ENCODE measurements around the gene FRS2. TPM values are rescaled to one million over a fixed set of nuclear protein-coding genes. Genes with fewer than 3 reads are reported as not detected.

The FRS2 gene
- total RNA-seq, 2 donors from 2014 or later, result 11.0 to 12.8 TPM

- H3K27ac Mint-ChIP-seq, result no peak overlapping the region
- H3K36me3 Mint-ChIP-seq (ENCODE audit: low read depth), result peaks cover 13% of the 10 kb centered on the region
- no peaks in the 10 kb centered on the region for H3K27me3 Mint-ChIP-seq
- H3K9me3 Mint-ChIP-seq, result no peaks in the 10 kb centered on the region
- H3K4me1 Mint-ChIP-seq, result peaks cover 38% of the 10 kb centered on the region
- ATAC-seq (replicated peaks), result no peak
- H3K4me3 Mint-ChIP-seq, result no peak overlapping the region
Observed at GRCh38 chr12:69475237-69475975, 5.2 kb downstream of the FRS2 start.

- no peak overlapping the region for H3K27ac Mint-ChIP-seq
- H3K4me1 Mint-ChIP-seq, result peaks cover 34% of the 10 kb centered on the region
- no peaks in the 10 kb centered on the region for H3K27me3 Mint-ChIP-seq
- H3K36me3 Mint-ChIP-seq (ENCODE audit: low read depth), result peaks cover 13% of the 10 kb centered on the region
- no peaks in the 10 kb centered on the region for H3K9me3 Mint-ChIP-seq
- H3K4me3 Mint-ChIP-seq, result no peak overlapping the region
- no peak for ATAC-seq (replicated peaks)
Observed at GRCh38 chr12:69476276-69477017, 6.3 kb downstream of the FRS2 start.

GRCh38 chr12:69479675-69480074 lies 9.5 kb downstream of the FRS2 start:
- H3K4me3 Mint-ChIP-seq, result no peak overlapping the region

GRCh38 chr12:69480698-69481097 lies 10.5 kb downstream of the FRS2 start:
- Mint-ChIP-seq H3K4me3 (no peak overlapping the region), H3K9me3 (no peaks in the 10 kb centered on the region), H3K27ac (no peak overlapping the region), H3K36me3 (ENCODE audit: low read depth) (peaks cover 6% of the 10 kb centered on the region), H3K4me1 (peaks cover 21% of the 10 kb centered on the region), H3K27me3 (no peaks in the 10 kb centered on the region)
- ATAC-seq (replicated peaks), result no peak

More at GRCh38 chr12:69479675-69480074, 9.5 kb downstream of the FRS2 start:
- no peak for ATAC-seq (replicated peaks)
- H3K27ac Mint-ChIP-seq, result peak overlapping the region; percentile 60
- H3K27me3 Mint-ChIP-seq, result no peaks in the 10 kb centered on the region
- H3K9me3 Mint-ChIP-seq, result no peaks in the 10 kb centered on the region
- H3K36me3 Mint-ChIP-seq (ENCODE audit: low read depth), result peaks cover 6% of the 10 kb centered on the region
- peaks cover 20% of the 10 kb centered on the region for H3K4me1 Mint-ChIP-seq

GRCh38 chr12:69481133-69481532 lies 10.9 kb downstream of the FRS2 start:
- H3K4me1 Mint-ChIP-seq, result peaks cover 22% of the 10 kb centered on the region
- peaks cover 7% of the 10 kb centered on the region for H3K36me3 Mint-ChIP-seq (ENCODE audit: low read depth)
- H3K4me3 Mint-ChIP-seq, result no peak overlapping the region
- no peak overlapping the region for H3K27ac Mint-ChIP-seq
- H3K27me3 Mint-ChIP-seq, result no peaks in the 10 kb centered on the region
- ATAC-seq (replicated peaks), result no peak
- no peaks in the 10 kb centered on the region for H3K9me3 Mint-ChIP-seq

- no peak for ATAC-seq (replicated peaks)
- Mint-ChIP-seq H3K36me3 (ENCODE audit: low read depth) (peaks cover 31% of the 10 kb centered on the region), H3K4me3 (no peak overlapping the region), H3K9me3 (peaks cover 5% of the 10 kb centered on the region), H3K4me1 (peaks cover 28% of the 10 kb centered on the region), H3K27me3 (no peaks in the 10 kb centered on the region), H3K27ac (no peak overlapping the region)
Observed at GRCh38 chr12:69483700-69484099, 13.5 kb downstream of the FRS2 start.

GRCh38 chr12:69484428-69484827 lies 14.2 kb downstream of the FRS2 start:
- no peak overlapping the region for H3K27ac Mint-ChIP-seq
- no peaks in the 10 kb centered on the region for H3K27me3 Mint-ChIP-seq
- H3K36me3 Mint-ChIP-seq (ENCODE audit: low read depth), result peaks cover 34% of the 10 kb centered on the region
- no peak for ATAC-seq (replicated peaks)
- H3K4me1 Mint-ChIP-seq, result peaks cover 28% of the 10 kb centered on the region
- peaks cover 5% of the 10 kb centered on the region for H3K9me3 Mint-ChIP-seq
- H3K4me3 Mint-ChIP-seq, result no peak overlapping the region

- no peak overlapping the region for H3K4me3 Mint-ChIP-seq
- no peak for ATAC-seq (replicated peaks)
- H3K36me3 Mint-ChIP-seq (ENCODE audit: low read depth), result peaks cover 27% of the 10 kb centered on the region
- no peaks in the 10 kb centered on the region for H3K27me3 Mint-ChIP-seq
- H3K27ac Mint-ChIP-seq, result no peak overlapping the region
- H3K4me1 Mint-ChIP-seq, result peaks cover 10% of the 10 kb centered on the region
- H3K9me3 Mint-ChIP-seq, result peaks cover 5% of the 10 kb centered on the region
Observed at GRCh38 chr12:69490920-69491643, 20.9 kb downstream of the FRS2 start.

GRCh38 chr12:69492739-69493138 lies 22.6 kb downstream of the FRS2 start:
- H3K4me1 Mint-ChIP-seq, result peaks cover 16% of the 10 kb centered on the region
- ATAC-seq (replicated peaks), result no peak
- H3K36me3 Mint-ChIP-seq (ENCODE audit: low read depth), result peaks cover 11% of the 10 kb centered on the region
- no peaks in the 10 kb centered on the region for H3K9me3 Mint-ChIP-seq
- no peaks in the 10 kb centered on the region for H3K27me3 Mint-ChIP-seq
- H3K27ac Mint-ChIP-seq, result no peak overlapping the region
- H3K4me3 Mint-ChIP-seq, result no peak overlapping the region

GRCh38 chr12:69495071-69495470 lies 24.9 kb downstream of the FRS2 start:
- Mint-ChIP-seq H3K4me3 (no peak overlapping the region), H3K4me1 (peaks cover 25% of the 10 kb centered on the region), H3K27me3 (no peaks in the 10 kb centered on the region), H3K9me3 (no peaks in the 10 kb centered on the region), H3K36me3 (ENCODE audit: low read depth) (no peaks in the 10 kb centered on the region), H3K27ac (no peak overlapping the region)
- ATAC-seq (replicated peaks), result no peak

- peak; percentile 48 for ATAC-seq (replicated peaks)
- no peaks in the 10 kb centered on the region for H3K27me3 Mint-ChIP-seq
- H3K27ac Mint-ChIP-seq, result no peak overlapping the region
- H3K9me3 Mint-ChIP-seq, result no peaks in the 10 kb centered on the region
- H3K4me3 Mint-ChIP-seq, result no peak overlapping the region
- no peaks in the 10 kb centered on the region for H3K36me3 Mint-ChIP-seq (ENCODE audit: low read depth)
- H3K4me1 Mint-ChIP-seq, result peaks cover 25% of the 10 kb centered on the region
Observed at GRCh38 chr12:69497308-69498026, 27.3 kb downstream of the FRS2 start.

- Mint-ChIP-seq H3K9me3 (no peaks in the 10 kb centered on the region), H3K4me3 (no peak overlapping the region), H3K4me1 (peaks cover 25% of the 10 kb centered on the region), H3K27me3 (no peaks in the 10 kb centered on the region), H3K36me3 (ENCODE audit: low read depth) (no peaks in the 10 kb centered on the region), H3K27ac (no peak overlapping the region)
- no peak for ATAC-seq (replicated peaks)
Observed at GRCh38 chr12:69500631-69501030, 30.4 kb downstream of the FRS2 start.

GRCh38 chr12:69501154-69501895 lies 31.1 kb downstream of the FRS2 start:
- Mint-ChIP-seq H3K27ac (no peak overlapping the region), H3K4me1 (peaks cover 25% of the 10 kb centered on the region), H3K36me3 (ENCODE audit: low read depth) (no peaks in the 10 kb centered on the region), H3K9me3 (no peaks in the 10 kb centered on the region), H3K27me3 (no peaks in the 10 kb centered on the region), H3K4me3 (no peak overlapping the region)
- ATAC-seq (replicated peaks), result no peak
